ENCODE data around the gene KXD1.

The KXD1 gene

DNA sequence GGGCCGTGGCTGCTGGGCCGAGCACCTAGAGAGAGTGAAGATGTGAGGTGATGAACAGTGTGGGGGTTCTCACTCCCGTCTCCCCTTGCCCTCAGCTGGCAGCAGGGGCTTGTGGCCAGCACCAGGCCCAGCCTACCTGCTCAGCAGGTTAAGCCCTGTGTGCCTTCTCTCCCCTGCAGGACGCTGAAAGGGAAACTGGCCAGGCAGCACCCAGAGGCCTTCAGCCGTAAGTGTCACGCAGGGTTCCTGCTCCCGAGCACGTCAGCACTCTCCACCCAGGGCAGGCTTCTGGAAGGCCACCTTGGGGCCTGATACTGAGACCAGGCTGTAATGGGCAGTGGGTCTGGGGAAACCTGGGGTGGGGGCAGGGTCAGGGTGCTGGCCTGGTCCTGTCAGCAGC is 9.3 kb downstream of the KXD1 start:
- Mint-ChIP-seq H3K27me3 (ENCODE audit: low read depth, poor library complexity) (peaks cover 2% of the 10 kb centered on the region), H3K4me1 (peaks cover 9% of the 10 kb centered on the region), H3K9me3 (no peaks in the 10 kb centered on the region), H3K4me3 (no peak overlapping the region), H3K27ac (no peak overlapping the region), H3K36me3 (ENCODE audit: low read depth) (peaks cover 52% of the 10 kb centered on the region)
- no peak for DNase-seq
- TF ChIP-seq, protein P1, sequence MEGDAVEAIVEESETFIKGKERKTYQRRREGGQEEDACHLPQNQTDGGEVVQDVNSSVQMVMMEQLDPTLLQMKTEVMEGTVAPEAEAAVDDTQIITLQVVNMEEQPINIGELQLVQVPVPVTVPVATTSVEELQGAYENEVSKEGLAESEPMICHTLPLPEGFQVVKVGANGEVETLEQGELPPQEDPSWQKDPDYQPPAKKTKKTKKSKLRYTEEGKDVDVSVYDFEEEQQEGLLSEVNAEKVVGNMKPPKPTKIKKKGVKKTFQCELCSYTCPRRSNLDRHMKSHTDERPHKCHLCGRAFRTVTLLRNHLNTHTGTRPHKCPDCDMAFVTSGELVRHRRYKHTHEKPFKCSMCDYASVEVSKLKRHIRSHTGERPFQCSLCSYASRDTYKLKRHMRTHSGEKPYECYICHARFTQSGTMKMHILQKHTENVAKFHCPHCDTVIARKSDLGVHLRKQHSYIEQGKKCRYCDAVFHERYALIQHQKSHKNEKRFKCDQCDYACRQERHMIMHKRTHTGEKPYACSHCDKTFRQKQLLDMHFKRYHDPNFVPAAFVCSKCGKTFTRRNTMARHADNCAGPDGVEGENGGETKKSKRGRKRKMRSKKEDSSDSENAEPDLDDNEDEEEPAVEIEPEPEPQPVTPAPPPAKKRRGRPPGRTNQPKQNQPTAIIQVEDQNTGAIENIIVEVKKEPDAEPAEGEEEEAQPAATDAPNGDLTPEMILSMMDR (IDR thresholded peaks at IDR 0.05), result no peak

DNA sequence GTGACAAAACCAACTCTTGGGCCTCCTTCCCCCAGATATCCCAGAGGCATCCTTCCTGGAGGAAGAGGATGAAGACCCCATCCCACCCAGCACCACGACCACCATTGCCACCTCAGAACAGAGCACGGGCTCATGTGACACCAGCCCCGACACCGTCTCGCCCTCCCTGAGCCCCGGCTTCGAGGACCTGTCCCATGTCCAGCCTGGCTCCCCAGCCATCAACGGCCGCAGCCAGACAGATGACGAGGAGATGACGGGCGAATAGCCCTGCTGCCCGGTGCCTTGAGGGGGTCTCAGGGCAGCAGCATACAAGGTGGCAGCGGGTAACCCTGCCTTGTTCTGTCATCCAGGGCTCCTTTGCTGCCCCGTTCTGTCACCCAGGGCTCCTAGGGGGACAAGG is 10.7 kb downstream of the KXD1 start:
- no peak overlapping the region for H3K4me3 Mint-ChIP-seq
- peaks cover 23% of the 10 kb centered on the region for H3K4me1 Mint-ChIP-seq
- peaks cover 59% of the 10 kb centered on the region for H3K36me3 Mint-ChIP-seq (ENCODE audit: low read depth)
- no peaks in the 10 kb centered on the region for H3K9me3 Mint-ChIP-seq
- no peak for DNase-seq
- H3K27me3 Mint-ChIP-seq (ENCODE audit: low read depth, poor library complexity), result peaks cover 2% of the 10 kb centered on the region
- H3K27ac Mint-ChIP-seq, result no peak overlapping the region
- TF ChIP-seq, protein P1 (IDR thresholded peaks at IDR 0.05), result no peak

DNA sequence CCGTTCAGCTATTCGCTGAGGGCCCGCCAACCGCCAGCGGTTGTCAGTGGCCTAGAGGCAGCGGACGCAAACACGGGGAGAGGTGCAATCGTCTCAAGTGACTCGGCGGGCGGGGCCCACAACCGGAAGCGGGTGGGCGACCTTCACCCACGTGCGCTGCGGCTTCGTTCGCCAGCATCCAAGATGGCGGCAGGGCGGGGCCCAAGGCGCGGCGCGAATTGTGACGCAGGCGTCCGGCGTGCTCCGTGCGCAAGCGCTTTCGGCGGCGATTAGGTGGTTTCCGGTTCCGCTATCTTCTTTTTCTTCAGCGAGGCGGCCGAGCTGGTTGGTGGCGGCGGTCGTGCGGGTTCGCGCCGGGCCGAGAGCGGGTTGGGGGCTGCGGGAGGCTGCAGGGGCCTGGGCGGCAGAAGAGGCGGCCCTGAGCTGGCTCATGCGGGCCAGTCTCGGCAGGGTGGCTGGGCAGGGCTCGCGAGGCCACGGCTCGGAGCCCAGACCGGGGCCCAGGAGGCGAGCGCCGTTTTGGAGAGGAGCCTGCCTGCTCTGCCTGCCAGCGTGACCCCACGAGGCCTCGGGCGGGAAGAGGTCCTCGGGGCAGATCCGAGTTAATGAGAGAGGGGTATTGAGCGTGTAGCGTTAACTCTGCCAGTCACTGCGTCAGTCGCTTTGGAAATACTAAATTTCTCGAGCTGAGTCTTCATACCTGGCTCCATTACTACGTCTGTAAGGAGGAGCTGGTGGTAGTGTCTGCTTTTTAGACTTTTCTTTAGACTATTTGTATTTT is 14.1 kb downstream of the KXD1 start, which contains the start of gene UBA52:
Gene UBA52 (plus strand): TSS at position 294 of the 781 bp plus-strand sequence. CDS start 1,444 bp downstream, outside the sequence.
- Mint-ChIP-seq H3K27ac (peak within 1 kb of the TSS; percentile 96), H3K9me3 (no peaks in the 10 kb centered on the region)

DNA sequence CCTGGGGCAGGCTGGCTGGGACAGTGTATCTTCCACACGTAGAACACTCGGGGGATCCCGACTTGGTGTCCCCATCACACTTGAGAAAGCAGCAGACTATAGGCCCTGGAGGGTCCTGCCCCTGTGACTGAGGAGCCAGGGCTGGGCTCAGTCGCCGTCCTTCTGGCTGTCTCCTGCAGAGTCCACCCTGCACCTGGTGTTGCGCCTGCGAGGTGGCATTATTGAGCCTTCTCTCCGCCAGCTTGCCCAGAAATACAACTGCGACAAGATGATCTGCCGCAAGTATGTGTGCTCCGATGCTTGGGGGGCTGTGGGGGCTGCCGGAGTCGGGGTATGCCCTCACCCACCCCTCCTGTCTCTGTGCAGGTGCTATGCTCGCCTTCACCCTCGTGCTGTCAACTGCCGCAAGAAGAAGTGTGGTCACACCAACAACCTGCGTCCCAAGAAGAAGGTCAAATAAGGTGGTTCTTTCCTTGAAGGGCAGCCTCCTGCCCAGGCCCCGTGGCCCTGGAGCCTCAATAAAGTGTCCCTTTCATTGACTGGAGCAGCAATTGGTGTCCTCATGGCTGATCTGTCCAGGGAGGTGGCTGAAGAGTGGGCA is 17.1 kb downstream of the KXD1 start:
- TF ChIP-seq, protein P1 (IDR thresholded peaks at IDR 0.05), result no peak
- Mint-ChIP-seq H3K4me1 (peaks cover 26% of the 10 kb centered on the region), H3K27ac (no peak overlapping the region), H3K4me3 (no peak overlapping the region), H3K9me3 (no peaks in the 10 kb centered on the region), H3K27me3 (ENCODE audit: low read depth, poor library complexity) (peaks cover 6% of the 10 kb centered on the region), H3K36me3 (ENCODE audit: low read depth) (peaks cover 51% of the 10 kb centered on the region)
- no peak for DNase-seq

More for the DNA sequence above, 14.1 kb downstream of the KXD1 start, which contains the start of gene UBA52:
- Mint-ChIP-seq H3K4me3 (peak within 1 kb of the TSS; percentile 90), H3K36me3 (ENCODE audit: low read depth) (peaks cover 67% of the 10 kb centered on the region), H3K4me1 (peaks cover 26% of the 10 kb centered on the region), H3K27me3 (ENCODE audit: low read depth, poor library complexity) (no peaks in the 10 kb centered on the region)
- TF ChIP-seq, protein P1 (IDR thresholded peaks at IDR 0.05), result no peak
- peak; percentile 99 for DNase-seq

DNA sequence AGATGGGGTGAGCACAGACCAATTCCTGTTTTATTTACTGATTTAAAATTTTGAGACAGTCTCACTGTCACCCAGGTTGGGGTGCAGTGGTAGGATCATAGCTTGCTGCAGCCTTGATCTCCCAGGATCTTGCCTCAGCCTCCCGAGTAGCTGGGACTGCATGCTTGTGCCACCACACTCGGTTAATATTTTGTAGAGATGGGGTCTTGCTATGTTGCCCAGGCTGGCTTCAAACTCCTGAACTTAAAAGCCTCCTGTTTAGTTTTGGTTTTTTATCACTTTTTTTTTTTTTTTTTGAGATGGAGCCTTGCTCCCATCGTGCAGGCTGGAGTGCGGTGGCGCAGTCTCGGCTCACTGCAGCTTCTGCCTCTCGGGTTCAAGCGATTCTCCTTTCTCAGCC is 18.7 kb downstream of the KXD1 start:
- Mint-ChIP-seq H3K9me3 (no peaks in the 10 kb centered on the region), H3K36me3 (ENCODE audit: low read depth) (peaks cover 43% of the 10 kb centered on the region), H3K4me1 (peaks cover 22% of the 10 kb centered on the region), H3K27me3 (ENCODE audit: low read depth, poor library complexity) (peaks cover 6% of the 10 kb centered on the region), H3K4me3 (no peak overlapping the region), H3K27ac (no peak overlapping the region)
- DNase-seq, result no peak
- TF ChIP-seq, protein P1 (IDR thresholded peaks at IDR 0.05), result no peak
